Activated T-helper 1 cell treated with Interleukin-2 at 50 U/mL for 16 hours (primary cell): ENCODE data around the gene TRAPPC10.
A peak's percentile ranks its signal among the peaks of the same experiment; 100 is the strongest.

Experiments
- DNase-seq: peaks from one replicate; pipeline ENCODE4 v3.0.0-alpha.2; 2020; ENCODE audit warnings: low read depth

TRAPPC10 gene

GRCh38 chr21:44003307-44003966, 8.7 kb upstream of the TRAPPC10 start:
- no peak for DNase-seq

- DNase-seq = no peak
Observed at GRCh38 chr21:44005071-44005470, 7.0 kb upstream of the TRAPPC10 start.

GRCh38 chr21:44005593-44005992, 6.5 kb upstream of the TRAPPC10 start:
- no peak for DNase-seq

GRCh38 chr21:44006017-44006619, 6.0 kb upstream of the TRAPPC10 start:
- no peak for DNase-seq

GRCh38 chr21:44006656-44007055, 5.5 kb upstream of the TRAPPC10 start:
- no peak for DNase-seq

GRCh38 chr21:44010429-44010828, 1.7 kb upstream of the TRAPPC10 start:
- DNase-seq = no peak

GRCh38 chr21:44011123-44011522, 986 bp upstream of the TRAPPC10 start:
- DNase-seq = no peak

GRCh38 chr21:44012474-44013379, 618 bp downstream of the TRAPPC10 start:
- peak; percentile 68 for DNase-seq

GRCh38 chr21:44013380-44014088, 1.4 kb downstream of the TRAPPC10 start:
- peak; percentile 17 for DNase-seq

GRCh38 chr21:44017601-44018000, 5.5 kb downstream of the TRAPPC10 start:
- no peak for DNase-seq

- no peak for DNase-seq
Observed at GRCh38 chr21:44018127-44018526, 6.0 kb downstream of the TRAPPC10 start.

GRCh38 chr21:44018813-44019567, 6.9 kb downstream of the TRAPPC10 start:
- no peak for DNase-seq

- DNase-seq = no peak
Observed at GRCh38 chr21:44019568-44019958, 7.5 kb downstream of the TRAPPC10 start.

GRCh38 chr21:44020551-44020950, 8.4 kb downstream of the TRAPPC10 start:
- DNase-seq = no peak

GRCh38 chr21:44021064-44021463, 9.0 kb downstream of the TRAPPC10 start:
- DNase-seq = no peak

- DNase-seq = no peak
Observed at GRCh38 chr21:44024257-44024656, 12.1 kb downstream of the TRAPPC10 start.

- DNase-seq = no peak
Observed at GRCh38 chr21:44024887-44025353, 12.8 kb downstream of the TRAPPC10 start.

GRCh38 chr21:44027607-44028286, 15.6 kb downstream of the TRAPPC10 start:
- DNase-seq = no peak

GRCh38 chr21:44028287-44028659, 16.2 kb downstream of the TRAPPC10 start:
- no peak for DNase-seq

- DNase-seq = no peak
Observed at GRCh38 chr21:44029460-44030087, 17.5 kb downstream of the TRAPPC10 start.
